ENCODE measurements around the gene SACM1L. TPM values are rescaled to one million over a fixed set of nuclear protein-coding genes. Genes with fewer than 3 reads are reported as not detected.

The SACM1L gene
- total and polyA plus RNA-seq, 4 donors, result 12.2 to 35.5 (median 20.5) TPM

- H3K27ac ChIP-seq (ENCODE audit: low read depth in 1 of 2, low read length in 2 of 2), result no peak overlapping the region
- no peaks in the 10 kb centered on the region for H3K27me3 ChIP-seq (ENCODE audit: control insufficient read depth in 4 of 4, insufficient read depth in 4 of 4, low read length in 3 of 4)
- H3K4me3 ChIP-seq (ENCODE audit: low read depth in 1 of 3, low read length in 3 of 3), result no peak overlapping the region
- no peak overlapping the region for H3K9ac ChIP-seq (ENCODE audit: low read depth in 1 of 2, low read length in 2 of 2)
- WGBS, result 96% methylated on average over 2 of the region's 2 CpGs
- H3K4me1 ChIP-seq (ENCODE audit: control insufficient read depth in 4 of 4, insufficient read depth in 4 of 4, low read length in 3 of 4), result peaks cover 0 to 6% (median 0%) of the 10 kb centered on the region in 4 donors
- DNase-seq (ENCODE audit: low spot score), result no peak
- peaks cover 7 to 62% (median 46%) of the 10 kb centered on the region in 4 donors for H3K36me3 ChIP-seq (ENCODE audit: control insufficient read depth in 4 of 4, insufficient read depth in 3 of 4, low read depth in 1 of 4, low read length in 3 of 4)
- no peaks in the 10 kb centered on the region for H3K9me3 ChIP-seq (ENCODE audit: control insufficient read depth in 4 of 4, low read length in 3 of 4)
- TF ChIP-seq HNF4G (IDR thresholded peaks at IDR 0.05) (no peak), CTCF (IDR thresholded peaks at IDR 0.05; ENCODE audit: low read depth, low read length, missing input control) (no peak), EGR1 (IDR thresholded peaks at IDR 0.05; ENCODE audit: low read depth in 2 of 2) (no peak), NR2F2 (IDR thresholded peaks at IDR 0.05) (no peak), REST (IDR thresholded peaks at IDR 0.05) (no peak), ATF3 (IDR thresholded peaks at IDR 0.05) (no peak), MAX (IDR thresholded peaks at IDR 0.05) (no peak), RAD21 (IDR thresholded peaks at IDR 0.05) (no peak), RXRA (IDR thresholded peaks at IDR 0.05) (no peak), FOXA1 (IDR thresholded peaks at IDR 0.05) (no peak), GABPA (IDR thresholded peaks at IDR 0.05 in 1 of 2, conservative IDR thresholded peaks at IDR 0.05 in 1 of 2) (no peak)
These were observed 48.0 kb downstream of the SACM1L start for GRCh38 chr3:45737234-45737633.

GRCh38 chr3:45739991-45740390, 50.8 kb downstream of the SACM1L start:
- H3K9me3 ChIP-seq (ENCODE audit: control insufficient read depth in 4 of 4, low read length in 3 of 4), result no peaks in the 10 kb centered on the region
- H3K4me1 ChIP-seq (ENCODE audit: control insufficient read depth in 4 of 4, insufficient read depth in 4 of 4, low read length in 3 of 4), result peaks cover 0 to 9% (median 0%) of the 10 kb centered on the region in 4 donors
- 96% methylated on average over 2 of the region's 2 CpGs for WGBS
- no peak for TF ChIP-seq NR2F2 (IDR thresholded peaks at IDR 0.05)
- no peak for TF ChIP-seq MAX (IDR thresholded peaks at IDR 0.05)
- TF ChIP-seq YY1 (IDR thresholded peaks at IDR 0.05), result no peak
- TF ChIP-seq HNF4A (conservative IDR thresholded peaks at IDR 0.05), result no peak
- TF ChIP-seq HNF4G (IDR thresholded peaks at IDR 0.05), result no peak
- TF ChIP-seq ZBTB33 (IDR thresholded peaks at IDR 0.05), result no peak
- no peak for TF ChIP-seq REST (IDR thresholded peaks at IDR 0.05)
- no peak for TF ChIP-seq GABPA (IDR thresholded peaks at IDR 0.05 in 1 of 2, conservative IDR thresholded peaks at IDR 0.05 in 1 of 2)
- TF ChIP-seq TAF1 (conservative IDR thresholded peaks at IDR 0.05), result no peak
- no peak for TF ChIP-seq EGR1 (IDR thresholded peaks at IDR 0.05; ENCODE audit: low read depth in 2 of 2)
- TF ChIP-seq RAD21 (IDR thresholded peaks at IDR 0.05), result no peak
- TF ChIP-seq JUND (IDR thresholded peaks at IDR 0.05), result no peak
- TF ChIP-seq FOXA1 (IDR thresholded peaks at IDR 0.05), result no peak
- TF ChIP-seq FOXA2 (IDR thresholded peaks at IDR 0.05), result no peak
- TF ChIP-seq SP1 (IDR thresholded peaks at IDR 0.05), result no peak
- TF ChIP-seq RXRA (IDR thresholded peaks at IDR 0.05), result no peak
- no peak for TF ChIP-seq ATF3 (IDR thresholded peaks at IDR 0.05)
- H3K9ac ChIP-seq (ENCODE audit: low read depth in 1 of 2, low read length in 2 of 2), result no peak overlapping the region
- H3K36me3 ChIP-seq (ENCODE audit: control insufficient read depth in 4 of 4, insufficient read depth in 3 of 4, low read depth in 1 of 4, low read length in 3 of 4), result peaks cover 10 to 59% (median 44%) of the 10 kb centered on the region in 4 donors
- H3K4me3 ChIP-seq (ENCODE audit: low read depth in 1 of 3, low read length in 3 of 3), result no peak overlapping the region
- DNase-seq (ENCODE audit: low spot score), result no peak
- no peak overlapping the region for H3K27ac ChIP-seq (ENCODE audit: low read depth in 1 of 2, low read length in 2 of 2)
- H3K27me3 ChIP-seq (ENCODE audit: control insufficient read depth in 4 of 4, insufficient read depth in 4 of 4, low read length in 3 of 4), result no peaks in the 10 kb centered on the region

All from liver (tissue), 9 donors.